Spleen (tissue), 11 donors: ENCODE data around the gene PTCD3. TPM values are rescaled to one million over a fixed set of nuclear protein-coding genes. Genes with fewer than 3 reads are reported as not detected.
A peak's percentile ranks its signal among the peaks of the same experiment; 100 is the strongest.

Experiments used
- DNase-seq: peaks from one replicate; pipeline ENCODE4 v3.0.0-alpha.2; 2020
- H3K27ac ChIP-seq, 8 donors: fragments of 200-600 bp; sonication (generic) in 7 of 8; 1 replicate in 4 of 8; 2 replicates in 4 of 8; pipeline versions ENCODE4 v1.5.0 to v1.8.0; 2016 to 2021; ENCODE audit warnings: inconsistent platforms in 4 of 8, mild to moderate bottlenecking in 4 of 8, moderate library complexity in 1 of 8
- H3K27me3 ChIP-seq, 7 donors: fragments of 200-600 bp; sonication (generic) in 6 of 7; replicated peaks in 1 of 7; 1 replicate in 4 of 7; 2 replicates in 3 of 7; pipeline versions ENCODE4 v1.5.0 to v1.8.0; 2016 to 2021; ENCODE audit warnings: inconsistent platforms in 3 of 7, mild to moderate bottlenecking in 1 of 7
- H3K36me3 ChIP-seq, 6 donors: fragments of 200-600 bp; sonication (generic) in 5 of 6; 1 replicate in 4 of 6; 2 replicates in 2 of 6; pipeline versions ENCODE4 v1.5.0 to v1.8.0; 2016 to 2021; ENCODE audit warnings: inconsistent platforms in 2 of 6
- H3K4me1 ChIP-seq, 6 donors: fragments of 200-600 bp; sonication (generic) in 5 of 6; 1 replicate in 3 of 6; 2 replicates in 3 of 6; pipeline versions ENCODE4 v1.5.0 to v1.8.0; 2016 to 2021; ENCODE audit warnings: inconsistent platforms in 3 of 6
- H3K4me3 ChIP-seq, 8 donors: fragments of 200-600 bp; sonication (generic) in 7 of 8; 1 replicate in 4 of 8; 2 replicates in 4 of 8; pipeline versions ENCODE4 v1.5.0 to v1.8.0; 2016 to 2021; ENCODE audit warnings: inconsistent platforms in 4 of 8, mild to moderate bottlenecking in 4 of 8, moderate library complexity in 2 of 8
- H3K9me3 ChIP-seq, 8 donors: fragments of 200-600 bp; sonication (generic) in 7 of 8; 1 replicate in 4 of 8; 2 replicates in 4 of 8; pipeline versions ENCODE4 v1.5.0 to v1.8.0; 2016 to 2021; ENCODE audit warnings: inconsistent platforms in 4 of 8
- POLR2A ChIP-seq, 3 donors: fragments of 450-650 bp; IDR thresholded peaks; one replicate each; pipeline ENCODE4 v1.5.1; 2017; ENCODE audit warnings: antibody characterized with exemption in 3 of 3, mild to moderate bottlenecking in 1 of 3
- POLR2AphosphoS5 ChIP-seq, 3 donors: sonication (generic); formaldehyde crosslinking; IDR thresholded peaks; one replicate each; pipeline ENCODE4 v1.5.1; 2017; ENCODE audit warnings: antibody characterized with exemption in 3 of 3
- WGBS, 5 donors: extraction: QIAGEN DNeasy Blood & Tissue Kit in 3 of 5; methylation state at CpG; one replicate each; pipeline versions ENCODE4 v1.1.5 to v1.1.7; 2013 to 2018; 5-methylcytosine and 5-hydroxymethylcytosine counted together
- intact Hi-C: fragments of 100-400 bp; cut with DNase I; formaldehyde crosslinking; loops from one replicate; pipeline ENCODE4 v1.15.0; 2023; ENCODE audit warnings: low total_unique reads
- polyA plus RNA-seq, 3 donors: library from polyadenylated mRNA; stranded (reverse); fragments of 200-250 nt; gene quantifications; one replicate each; pipeline ENCODE4 v1.2.1, GENCODE V29; 2013
- total RNA-seq, 7 donors: library from RNA; depleted of rRNA in 3 of 7; stranded (reverse); fragments of >200 nt in 3 of 7; fragmentation: NEBNext Ultra II Directional in 4 of 7; extraction: Animal tissue kit (Norgen Biotek cat#: 25700) in 4 of 7; gene quantifications; one replicate each; pipeline versions ENCODE4 v1.1.0 to v1.2.1, GENCODE V29; 2016 to 2021
- TF ChIP-seq, protein P1 (sequence below), 11 experiments: fragments of 200-600 bp in 7 of 11; fragments of 450-650 bp in 4 of 11; sonication (generic) in 4 of 11; IDR thresholded peaks in 8 of 11; conservative IDR thresholded peaks in 3 of 11; 1 replicate in 7 of 11; 2 replicates in 4 of 11; pipeline versions ENCODE4 v1.4.0 to v1.8.0; 2016 to 2021; ENCODE audit warnings: antibody characterized with exemption in 11 of 11, inconsistent platforms in 4 of 11, mild to moderate bottlenecking in 1 of 11
- donor health status: healthy with polysubstance abuse.
- donor health status: DM: no; HTN: no; CAD: no; lungs with moderate emphysema.
- donor health status: DM: no; HTN: no; CAD: no.
- donor health status: Bipolar disorder and iron deficiency.
- donor health status: healthy.
- donor health status: DM: no; HTN: no; CAD: no.
- donor health status: DM: yes; HTN: yes; CAD: no.

The PTCD3 gene
- total and polyA plus RNA-seq, 10 donors = 29.8 to 126 (median 98.8) TPM

DNA sequence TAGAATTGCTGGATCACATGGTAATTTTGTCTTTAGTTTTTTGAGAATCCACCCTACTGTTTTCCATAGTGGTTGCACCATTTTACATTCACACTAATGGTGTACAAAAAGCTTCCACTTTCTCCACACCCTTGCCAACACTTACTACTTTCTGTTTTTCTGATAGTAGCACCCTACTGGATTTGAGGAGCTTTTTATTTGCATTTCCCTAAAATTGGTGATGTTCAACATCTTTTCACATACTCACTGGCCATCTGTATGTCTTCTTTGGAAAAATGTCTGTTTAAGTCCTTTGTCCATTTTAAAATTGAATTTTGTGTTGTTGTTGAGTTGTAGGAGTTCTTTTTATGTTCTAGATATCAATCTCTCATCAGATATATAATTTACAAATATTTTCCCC lies 3.9 kb upstream of the PTCD3 start:
- intact Hi-C loops = no loop called here
- Histone ChIP-seq H3K36me3 (peaks cover 0 to 63% (median 28%) of the 10 kb centered on the region in 6 donors), H3K9me3 (no peaks in the 10 kb centered on the region), H3K4me1 (peaks cover 17 to 39% (median 27%) of the 10 kb centered on the region in 6 donors), H3K27ac (no peak overlapping the region), H3K27me3 (no peaks in the 10 kb centered on the region), H3K4me3 (no peak overlapping the region)
- DNase-seq = no peak
- TF ChIP-seq POLR2AphosphoS5 (IDR thresholded peaks at IDR 0.05) (no peak), POLR2A (IDR thresholded peaks at IDR 0.05) (no peak)
- TF ChIP-seq, protein P1, sequence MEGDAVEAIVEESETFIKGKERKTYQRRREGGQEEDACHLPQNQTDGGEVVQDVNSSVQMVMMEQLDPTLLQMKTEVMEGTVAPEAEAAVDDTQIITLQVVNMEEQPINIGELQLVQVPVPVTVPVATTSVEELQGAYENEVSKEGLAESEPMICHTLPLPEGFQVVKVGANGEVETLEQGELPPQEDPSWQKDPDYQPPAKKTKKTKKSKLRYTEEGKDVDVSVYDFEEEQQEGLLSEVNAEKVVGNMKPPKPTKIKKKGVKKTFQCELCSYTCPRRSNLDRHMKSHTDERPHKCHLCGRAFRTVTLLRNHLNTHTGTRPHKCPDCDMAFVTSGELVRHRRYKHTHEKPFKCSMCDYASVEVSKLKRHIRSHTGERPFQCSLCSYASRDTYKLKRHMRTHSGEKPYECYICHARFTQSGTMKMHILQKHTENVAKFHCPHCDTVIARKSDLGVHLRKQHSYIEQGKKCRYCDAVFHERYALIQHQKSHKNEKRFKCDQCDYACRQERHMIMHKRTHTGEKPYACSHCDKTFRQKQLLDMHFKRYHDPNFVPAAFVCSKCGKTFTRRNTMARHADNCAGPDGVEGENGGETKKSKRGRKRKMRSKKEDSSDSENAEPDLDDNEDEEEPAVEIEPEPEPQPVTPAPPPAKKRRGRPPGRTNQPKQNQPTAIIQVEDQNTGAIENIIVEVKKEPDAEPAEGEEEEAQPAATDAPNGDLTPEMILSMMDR (IDR thresholded peaks at IDR 0.05 in 8 of 11, conservative IDR thresholded peaks at IDR 0.05 in 3 of 11) = no peak

DNA sequence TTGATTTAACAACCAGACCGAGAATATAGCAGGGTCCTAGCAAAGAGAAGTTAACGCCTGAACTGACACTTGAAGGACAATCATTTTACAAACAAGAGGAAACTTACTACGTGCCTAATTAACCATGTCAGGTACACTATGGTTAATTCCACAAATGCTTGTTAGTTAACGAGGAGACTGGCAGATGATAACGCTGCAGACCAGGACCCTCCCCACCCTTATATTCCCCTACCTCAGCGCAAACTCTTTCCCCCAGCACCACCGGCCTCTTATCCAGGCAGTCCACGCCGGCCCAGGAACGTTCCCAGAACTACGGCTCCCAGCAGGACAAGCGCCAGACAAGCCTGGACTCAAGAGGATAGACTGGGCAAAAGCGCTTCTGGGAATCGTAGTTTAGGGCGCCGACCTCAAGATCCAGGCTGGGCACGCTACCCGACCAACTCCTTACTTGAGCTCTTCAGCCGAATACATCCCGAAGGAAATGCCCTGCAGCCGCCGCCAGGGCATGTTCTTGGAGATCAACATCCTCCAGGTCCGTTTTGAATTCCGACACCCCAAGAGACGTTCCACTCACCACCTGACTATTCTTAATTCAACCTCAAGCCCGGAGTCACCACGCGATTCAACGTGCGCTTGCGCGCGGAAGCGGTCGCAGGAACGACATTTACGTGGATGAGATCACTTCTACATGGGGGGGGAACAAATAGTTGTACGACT lies 625 bp upstream of the PTCD3 start, which contains the start of gene POLR1A:
POLR1A (minus strand) TSS at position 635 of the 717 bp plus-strand sequence; CDS start at position 525, 110 bp downstream.
- H3K27ac ChIP-seq = peak within 1 kb of the TSS; percentile 62 to 90 (median 85)
- WGBS, 5 donors = 0% methylated on average over 35 to 38 of the region's 38 CpGs
- peak in 2 of 3 donors; percentile 58 to 60 for TF ChIP-seq POLR2AphosphoS5 (IDR thresholded peaks at IDR 0.05)
- TF ChIP-seq, protein P1 (IDR thresholded peaks at IDR 0.05 in 8 of 11, conservative IDR thresholded peaks at IDR 0.05 in 3 of 11) = no peak

DNA sequence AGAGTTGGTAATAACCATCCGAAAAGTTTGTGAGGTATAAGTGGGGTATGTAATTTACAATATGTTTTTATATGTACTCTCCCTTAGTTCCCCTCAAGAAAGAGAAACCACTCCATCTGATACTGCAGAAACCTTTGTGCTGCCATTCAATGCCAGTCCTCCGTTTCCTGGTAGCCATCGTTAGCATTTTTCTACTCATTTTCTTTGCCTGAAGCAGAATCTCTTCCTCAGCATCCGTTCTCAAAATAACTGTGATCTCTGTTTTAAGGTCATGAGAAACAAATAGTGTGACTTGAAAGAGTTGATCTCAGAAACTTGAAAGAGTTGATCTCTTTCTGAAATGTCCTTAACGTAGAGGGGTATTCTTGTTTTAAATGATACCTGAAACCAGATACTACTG lies 996 bp downstream of the PTCD3 start:
- no peak for DNase-seq
- WGBS, 5 donors = 18 to 28% (median 20%) methylated on average over 5 of the region's 5 CpGs
- no peak overlapping the region for H3K27ac ChIP-seq
- TF ChIP-seq POLR2AphosphoS5 (IDR thresholded peaks at IDR 0.05) (no peak), POLR2A (IDR thresholded peaks at IDR 0.05) (no peak)
- TF ChIP-seq, protein P1 (IDR thresholded peaks at IDR 0.05 in 8 of 11, conservative IDR thresholded peaks at IDR 0.05 in 3 of 11) = no peak
- no peaks in the 10 kb centered on the region for H3K27me3 ChIP-seq
- intact Hi-C loops = no loop called here
- no peaks in the 10 kb centered on the region for H3K9me3 ChIP-seq
- peaks cover 22 to 58% (median 47%) of the 10 kb centered on the region in 6 donors for H3K4me1 ChIP-seq
- H3K4me3 ChIP-seq = peak overlapping the region; percentile 88 to 99 (median 97)
- H3K36me3 ChIP-seq = peaks cover 4 to 62% (median 30%) of the 10 kb centered on the region in 6 donors

More for the DNA sequence above, 625 bp upstream of the PTCD3 start, which contains the start of gene POLR1A:
- peak; percentile 94 for DNase-seq
- H3K27me3 ChIP-seq = no peaks in the 10 kb centered on the region
- intact Hi-C loops = no loop called here
- H3K4me1 ChIP-seq = peaks cover 22 to 58% (median 47%) of the 10 kb centered on the region in 6 donors
- H3K4me3 ChIP-seq = peak within 1 kb of the TSS; percentile 88 to 99 (median 97)
- H3K36me3 ChIP-seq = peaks cover 0 to 58% (median 15%) of the 10 kb centered on the region in 6 donors
- H3K9me3 ChIP-seq = no peaks in the 10 kb centered on the region

DNA sequence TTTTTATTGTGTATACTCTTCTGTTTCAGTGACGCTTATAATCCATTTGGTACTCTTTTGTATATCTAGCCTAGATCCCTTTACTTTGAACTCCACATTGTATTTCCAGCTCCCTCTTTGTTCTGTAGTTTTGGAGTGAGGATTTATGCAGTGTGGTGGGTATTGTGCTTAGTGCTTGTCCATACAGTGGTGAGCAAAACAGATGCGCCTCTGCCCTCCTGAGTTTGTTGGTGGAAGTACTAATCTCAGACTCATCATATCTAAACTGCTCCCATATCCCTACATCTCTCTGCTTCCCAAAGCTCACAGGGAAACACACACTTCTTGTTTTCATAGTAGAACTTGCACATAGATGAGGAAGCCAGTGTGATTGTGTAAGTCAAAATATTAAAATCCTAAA lies 12.1 kb downstream of the PTCD3 start:
- Histone ChIP-seq H3K4me1 (peaks cover 0 to 26% (median 0%) of the 10 kb centered on the region in 6 donors), H3K27ac (no peak overlapping the region), H3K36me3 (peaks cover 3 to 100% (median 95%) of the 10 kb centered on the region in 6 donors), H3K27me3 (no peaks in the 10 kb centered on the region), H3K4me3 (no peak overlapping the region), H3K9me3 (no peaks in the 10 kb centered on the region)
- TF ChIP-seq, protein P1 (IDR thresholded peaks at IDR 0.05 in 8 of 11, conservative IDR thresholded peaks at IDR 0.05 in 3 of 11) = no peak
- TF ChIP-seq POLR2A (IDR thresholded peaks at IDR 0.05) = no peak
- TF ChIP-seq POLR2AphosphoS5 (IDR thresholded peaks at IDR 0.05) = no peak
- DNase-seq = no peak
- intact Hi-C loops = no loop called here
- 92 to 98% (median 96%) methylated on average over 2 of the region's 2 CpGs for WGBS, 5 donors
